HL-60 (cell line): ENCODE measurements around the gene CHTF8.

Experiments used
- POLR2AphosphoS5 ChIP-seq: IDR thresholded peaks from 2 replicates; pipeline ENCODE4 v1.6.1; 2012; ENCODE audit warnings: low read depth
- TF ChIP-seq, protein P1 (sequence below): IDR thresholded peaks from one replicate; pipeline ENCODE4 v1.5.1; 2011; ENCODE audit warnings: low read length, control low read depth, inconsistent platforms; ENCODE audit not compliant: insufficient read depth

DNA sequence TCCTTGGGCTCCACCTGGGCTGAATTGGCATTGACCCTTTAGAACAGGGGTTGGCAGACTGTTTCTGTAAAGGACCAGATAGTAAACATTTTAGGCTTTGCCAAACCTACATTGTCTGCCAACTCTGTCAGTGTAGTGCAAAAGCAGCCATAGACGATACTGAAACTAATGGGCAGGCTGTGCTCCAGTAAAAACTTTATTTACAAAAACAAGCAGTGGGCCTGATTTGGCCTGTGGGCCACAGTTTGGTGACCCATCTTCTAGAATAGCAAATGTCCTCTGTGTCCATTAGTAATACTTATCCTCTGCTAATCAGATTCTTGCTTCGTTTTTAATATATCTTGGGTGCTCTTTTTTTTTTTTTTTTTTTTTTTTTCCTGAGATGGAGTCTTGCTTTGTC, 6.2 kb upstream of the CHTF8 start:
- TF ChIP-seq, protein P1, sequence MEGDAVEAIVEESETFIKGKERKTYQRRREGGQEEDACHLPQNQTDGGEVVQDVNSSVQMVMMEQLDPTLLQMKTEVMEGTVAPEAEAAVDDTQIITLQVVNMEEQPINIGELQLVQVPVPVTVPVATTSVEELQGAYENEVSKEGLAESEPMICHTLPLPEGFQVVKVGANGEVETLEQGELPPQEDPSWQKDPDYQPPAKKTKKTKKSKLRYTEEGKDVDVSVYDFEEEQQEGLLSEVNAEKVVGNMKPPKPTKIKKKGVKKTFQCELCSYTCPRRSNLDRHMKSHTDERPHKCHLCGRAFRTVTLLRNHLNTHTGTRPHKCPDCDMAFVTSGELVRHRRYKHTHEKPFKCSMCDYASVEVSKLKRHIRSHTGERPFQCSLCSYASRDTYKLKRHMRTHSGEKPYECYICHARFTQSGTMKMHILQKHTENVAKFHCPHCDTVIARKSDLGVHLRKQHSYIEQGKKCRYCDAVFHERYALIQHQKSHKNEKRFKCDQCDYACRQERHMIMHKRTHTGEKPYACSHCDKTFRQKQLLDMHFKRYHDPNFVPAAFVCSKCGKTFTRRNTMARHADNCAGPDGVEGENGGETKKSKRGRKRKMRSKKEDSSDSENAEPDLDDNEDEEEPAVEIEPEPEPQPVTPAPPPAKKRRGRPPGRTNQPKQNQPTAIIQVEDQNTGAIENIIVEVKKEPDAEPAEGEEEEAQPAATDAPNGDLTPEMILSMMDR = no peak
- no peak for TF ChIP-seq POLR2AphosphoS5
